ENCODE measurements around the gene ZNF90. TPM values are rescaled to one million over a fixed set of nuclear protein-coding genes. Genes with fewer than 3 reads are reported as not detected.
"Not testable (repeated sequence)": the region's sequence is repeated elsewhere in the genome, so short reads cannot be mapped to it uniquely, and the experiment has no call there.

ZNF90 gene
- total RNA-seq, 1 experiment from 2014 or later: not detected

DNA sequence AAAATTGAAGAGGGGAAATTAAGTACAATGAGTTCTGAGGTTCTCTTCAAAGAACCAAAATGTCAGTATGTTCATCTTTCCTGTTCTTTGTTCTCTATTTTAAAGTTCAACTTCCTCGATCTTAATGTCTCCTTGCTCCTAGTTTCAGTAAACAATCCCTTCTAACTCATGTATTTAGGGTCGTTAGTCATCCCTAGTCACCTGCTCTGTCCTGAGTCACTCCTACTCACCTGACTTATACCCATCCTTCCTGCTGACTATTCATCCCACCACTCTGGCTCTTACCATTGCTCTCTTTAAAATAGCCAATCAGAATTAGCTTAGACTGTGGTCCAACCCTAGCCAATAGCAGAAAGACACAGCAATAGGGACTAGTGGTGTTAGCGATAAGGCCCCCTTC is 24.3 kb downstream of the ZNF90 start:
- POLR2A ChIA-PET (ENCODE audit: unreplicated experiment): no interaction called here
- CTCF ChIA-PET: no interaction called here
- BruUV-seq (replicated peaks): no TSS peak
- Histone ChIP-seq H3K36me3 (ENCODE audit: low read depth, low read length) (no peaks in the 10 kb centered on the region; the same call in 1 of the 2 replicates), H3F3A (ENCODE audit: low read length, unreplicated experiment) (no peaks in the 10 kb centered on the region), H3K9me2 (replicated peaks; ENCODE audit: low read length) (no peaks in the 10 kb centered on the region), H3K79me2 (ENCODE audit: low read length) (no peaks in the 10 kb centered on the region), H3K9me3 (ENCODE audit: low read length) (peaks cover 22% of the 10 kb centered on the region; the same call in 1 of the 2 replicates), H3K27me3 (ENCODE audit: low read length) (no peaks in the 10 kb centered on the region), H3K4me1 (ENCODE audit: insufficient read depth, low read length) (no peaks in the 10 kb centered on the region), H4K20me1 (ENCODE audit: low read length) (no peaks in the 10 kb centered on the region), H3K4me3 (ENCODE audit: low read length) (no peak overlapping the region), H2AFZ (ENCODE audit: low read length) (no peak overlapping the region), H3K9ac (ENCODE audit: low read length) (no peak overlapping the region), H3K4me2 (ENCODE audit: low read length) (no peak overlapping the region), H3K27ac (ENCODE audit: low read length) (no peak overlapping the region)
- DNase-seq: no peak
- intact Hi-C loops (cut with micrococcal nuclease): no loop called here
- ATAC-seq: no peak
- TF ChIP-seq, protein P1, sequence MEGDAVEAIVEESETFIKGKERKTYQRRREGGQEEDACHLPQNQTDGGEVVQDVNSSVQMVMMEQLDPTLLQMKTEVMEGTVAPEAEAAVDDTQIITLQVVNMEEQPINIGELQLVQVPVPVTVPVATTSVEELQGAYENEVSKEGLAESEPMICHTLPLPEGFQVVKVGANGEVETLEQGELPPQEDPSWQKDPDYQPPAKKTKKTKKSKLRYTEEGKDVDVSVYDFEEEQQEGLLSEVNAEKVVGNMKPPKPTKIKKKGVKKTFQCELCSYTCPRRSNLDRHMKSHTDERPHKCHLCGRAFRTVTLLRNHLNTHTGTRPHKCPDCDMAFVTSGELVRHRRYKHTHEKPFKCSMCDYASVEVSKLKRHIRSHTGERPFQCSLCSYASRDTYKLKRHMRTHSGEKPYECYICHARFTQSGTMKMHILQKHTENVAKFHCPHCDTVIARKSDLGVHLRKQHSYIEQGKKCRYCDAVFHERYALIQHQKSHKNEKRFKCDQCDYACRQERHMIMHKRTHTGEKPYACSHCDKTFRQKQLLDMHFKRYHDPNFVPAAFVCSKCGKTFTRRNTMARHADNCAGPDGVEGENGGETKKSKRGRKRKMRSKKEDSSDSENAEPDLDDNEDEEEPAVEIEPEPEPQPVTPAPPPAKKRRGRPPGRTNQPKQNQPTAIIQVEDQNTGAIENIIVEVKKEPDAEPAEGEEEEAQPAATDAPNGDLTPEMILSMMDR (conservative IDR thresholded peaks at IDR 0.05; ENCODE audit: low read depth, low read length): no peak
- TF ChIP-seq EZH2phosphoT487 (IDR thresholded peaks at IDR 0.05; ENCODE audit: borderline replicate concordance, low read length) (no peak), EZH2 (IDR thresholded peaks at IDR 0.05; ENCODE audit: low read length, unreplicated experiment) (no peak)

DNA sequence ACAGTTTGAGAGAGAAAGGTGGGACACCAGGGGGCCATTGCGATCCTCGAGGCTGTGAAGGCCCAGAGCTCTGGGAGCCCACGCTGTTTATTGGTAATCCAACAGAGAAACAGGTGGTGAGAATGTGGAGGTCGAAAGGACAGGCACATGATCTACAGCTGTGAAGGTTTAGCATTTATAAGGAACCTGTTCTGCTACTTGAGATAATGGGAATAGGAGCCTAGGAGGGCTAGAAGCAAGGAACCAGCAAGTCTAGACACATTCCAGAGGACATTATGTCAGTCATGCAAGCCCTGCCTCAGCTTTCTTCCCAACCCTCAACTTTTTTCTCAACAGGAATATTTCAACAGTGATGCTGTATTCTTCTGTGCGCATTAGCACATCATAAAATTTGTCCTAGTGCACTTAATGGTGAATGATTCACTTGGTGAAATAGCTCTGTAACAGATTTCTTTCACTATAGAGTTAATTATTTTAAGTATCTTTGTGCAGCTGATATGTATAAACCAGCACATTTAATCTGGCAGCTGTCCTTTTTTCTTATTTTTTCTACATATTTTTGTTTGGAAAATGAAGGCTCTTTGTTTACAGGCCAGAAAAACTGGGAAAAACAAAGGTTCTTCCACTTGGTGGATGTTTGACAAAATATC is 25.4 kb downstream of the ZNF90 start:
- ATAC-seq (no peak), DNase-seq (no peak)
- TF ChIP-seq EZH2phosphoT487 (IDR thresholded peaks at IDR 0.05; ENCODE audit: borderline replicate concordance, low read length): no peak
- TF ChIP-seq, protein P1 (conservative IDR thresholded peaks at IDR 0.05; ENCODE audit: low read depth, low read length): no peak
- no peak for TF ChIP-seq EZH2 (IDR thresholded peaks at IDR 0.05; ENCODE audit: low read length, unreplicated experiment)
- no TSS peak for BruUV-seq (replicated peaks)
- Histone ChIP-seq H2AFZ (ENCODE audit: low read length) (no peak overlapping the region), H3F3A (ENCODE audit: low read length, unreplicated experiment) (no peaks in the 10 kb centered on the region), H3K9me3 (ENCODE audit: low read length) (peaks cover 22% of the 10 kb centered on the region; the same call in 1 of the 2 replicates), H3K9me2 (replicated peaks; ENCODE audit: low read length) (no peaks in the 10 kb centered on the region), H3K36me3 (ENCODE audit: low read depth, low read length) (no peaks in the 10 kb centered on the region; the same call in 1 of the 2 replicates), H3K79me2 (ENCODE audit: low read length) (no peaks in the 10 kb centered on the region), H4K20me1 (ENCODE audit: low read length) (no peaks in the 10 kb centered on the region), H3K27me3 (ENCODE audit: low read length) (no peaks in the 10 kb centered on the region), H3K27ac (ENCODE audit: low read length) (no peak overlapping the region), H3K4me2 (ENCODE audit: low read length) (no peak overlapping the region), H3K4me1 (ENCODE audit: insufficient read depth, low read length) (no peaks in the 10 kb centered on the region), H3K9ac (ENCODE audit: low read length) (no peak overlapping the region), H3K4me3 (ENCODE audit: low read length) (no peak overlapping the region)
- ChIA-PET POLR2A (ENCODE audit: unreplicated experiment) (no interaction called here), CTCF (no interaction called here)
- intact Hi-C loops (cut with micrococcal nuclease): no loop called here

DNA sequence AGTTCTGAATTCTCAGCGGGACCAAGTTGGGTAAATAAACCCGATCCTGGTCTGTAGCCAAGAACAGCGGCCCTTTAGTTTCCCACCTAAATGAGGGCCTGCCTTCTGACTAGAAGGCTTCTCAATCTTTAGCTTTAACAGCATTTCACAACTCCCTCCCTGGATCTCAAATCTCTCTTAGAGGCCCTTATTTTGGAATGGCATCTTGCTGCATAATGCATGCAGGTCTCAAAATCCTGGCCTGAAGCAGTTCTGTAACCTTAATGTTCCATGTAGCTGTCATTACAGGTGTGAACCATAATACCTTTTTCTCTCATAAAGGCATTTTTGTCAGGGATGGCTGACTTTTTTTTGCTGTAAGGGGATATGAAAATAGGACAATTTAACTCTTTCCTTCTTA is 29.5 kb downstream of the ZNF90 start:
- Histone ChIP-seq H3F3A (ENCODE audit: low read length, unreplicated experiment) (no peaks in the 10 kb centered on the region), H3K9me3 (ENCODE audit: low read length) (peaks cover 24% of the 10 kb centered on the region; the same call in 1 of the 2 replicates), H3K9me2 (replicated peaks; ENCODE audit: low read length) (no peaks in the 10 kb centered on the region), H3K4me3 (ENCODE audit: low read length) (no peak overlapping the region), H3K9ac (ENCODE audit: low read length) (no peak overlapping the region), H3K4me1 (ENCODE audit: insufficient read depth, low read length) (no peaks in the 10 kb centered on the region), H3K79me2 (ENCODE audit: low read length) (no peaks in the 10 kb centered on the region), H2AFZ (ENCODE audit: low read length) (no peak overlapping the region), H3K27ac (ENCODE audit: low read length) (no peak overlapping the region), H3K4me2 (ENCODE audit: low read length) (no peak overlapping the region), H3K27me3 (ENCODE audit: low read length) (no peaks in the 10 kb centered on the region), H3K36me3 (ENCODE audit: low read depth, low read length) (no peaks in the 10 kb centered on the region; the same call in 1 of the 2 replicates), H4K20me1 (ENCODE audit: low read length) (no peaks in the 10 kb centered on the region)
- intact Hi-C loops (cut with micrococcal nuclease): no loop called here
- DNase-seq: no peak
- TF ChIP-seq EZH2 (IDR thresholded peaks at IDR 0.05; ENCODE audit: low read length, unreplicated experiment) (no peak), EZH2phosphoT487 (IDR thresholded peaks at IDR 0.05; ENCODE audit: borderline replicate concordance, low read length) (no peak)
- TF ChIP-seq, protein P1 (conservative IDR thresholded peaks at IDR 0.05; ENCODE audit: low read depth, low read length): no peak
- ChIA-PET CTCF (no interaction called here), POLR2A (ENCODE audit: unreplicated experiment) (no interaction called here)
- no TSS peak for BruUV-seq (replicated peaks)
- no peak for ATAC-seq

DNA sequence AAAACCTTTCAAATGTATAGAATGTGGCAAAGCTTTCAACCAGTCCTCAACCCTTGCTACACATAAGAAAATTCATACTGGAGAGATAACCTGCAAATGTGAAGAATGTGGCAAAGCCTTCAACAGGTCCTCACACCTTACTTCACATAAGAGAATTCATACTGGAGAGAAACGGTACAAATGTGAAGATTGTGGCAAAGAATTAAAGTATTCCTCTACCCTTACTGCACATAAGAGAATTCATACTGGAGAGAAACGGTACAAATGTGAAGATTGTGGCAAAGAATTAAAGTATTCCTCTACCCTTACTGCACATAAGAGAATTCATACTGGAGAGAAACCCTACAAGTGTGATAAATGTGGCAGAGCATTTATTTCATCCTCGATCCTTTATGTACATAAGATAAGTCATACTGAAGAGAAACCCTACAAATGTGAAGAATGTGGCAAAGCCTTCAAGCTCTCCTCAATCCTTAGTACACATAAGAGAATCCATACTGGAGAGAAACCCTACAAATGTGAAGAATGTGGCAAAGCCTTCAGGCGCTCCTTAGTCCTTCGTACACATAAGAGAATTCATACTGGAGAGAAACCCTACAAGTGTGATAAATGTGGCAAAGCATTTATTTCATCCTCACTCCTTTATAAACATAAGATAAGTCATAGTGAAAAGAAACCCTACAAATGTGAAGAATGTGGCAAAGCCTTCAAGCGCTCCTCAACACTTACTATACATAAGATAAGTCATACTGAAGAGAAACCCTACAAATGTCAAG is 40.5 kb downstream of the ZNF90 start:
- H3K4me1 ChIP-seq (ENCODE audit: insufficient read depth, low read length); H4K20me1 ChIP-seq (ENCODE audit: low read length); POLR2A ChIA-PET (ENCODE audit: unreplicated experiment); H3K4me2 ChIP-seq (ENCODE audit: low read length); H3K27ac ChIP-seq (ENCODE audit: low read length); H3K27me3 ChIP-seq (ENCODE audit: low read length); H3F3A ChIP-seq (ENCODE audit: low read length, unreplicated experiment); DNase-seq; BruUV-seq (replicated peaks); H3K36me3 ChIP-seq (ENCODE audit: low read depth, low read length); H3K9me2 ChIP-seq (replicated peaks; ENCODE audit: low read length); H3K4me3 ChIP-seq (ENCODE audit: low read length); ATAC-seq; intact Hi-C loops (cut with micrococcal nuclease); H3K79me2 ChIP-seq (ENCODE audit: low read length); H3K9ac ChIP-seq (ENCODE audit: low read length); CTCF ChIA-PET; H2AFZ ChIP-seq (ENCODE audit: low read length): not testable (repeated sequence)
- H3K9me3 ChIP-seq (ENCODE audit: low read length): peaks cover 50% of the 10 kb centered on the region
